RWPE2 (cell line): ENCODE measurements around the gene PACS1.
"Not testable (repeated sequence)": the region's sequence is repeated elsewhere in the genome, so short reads cannot be mapped to it uniquely, and the experiment has no call there.

Experiments
- ATAC-seq: fragments of 200-7000 bp; cut with Tn5 transposase; 3 replicates; pipeline ENCODE4 v1.9.1; 2021; ENCODE audit warnings: low read depth
- DNase-seq: peaks from one replicate; pipeline ENCODE4 v3.0.0-alpha.2; 2020; ENCODE audit warnings: low spot score
- H3K27ac ChIP-seq: fragments of 450-650 bp; 2 replicates; pipeline ENCODE4 v1.5.1; 2017; ENCODE audit warnings: mild to moderate bottlenecking; ENCODE audit not compliant: poor library complexity, severe bottlenecking
- H3K27me3 ChIP-seq: fragments of 250-450 bp; sonication (Bioruptor Pico); 2 replicates; pipeline ENCODE4 v1.5.1; 2021; ENCODE audit warnings: mild to moderate bottlenecking, moderate library complexity; ENCODE audit not compliant: insufficient read depth, poor library complexity, severe bottlenecking
- H3K36me3 ChIP-seq: fragments of 250-450 bp; sonication (Bioruptor Pico); 2 replicates; pipeline ENCODE4 v1.5.1; 2020; ENCODE audit warnings: low read depth, mild to moderate bottlenecking, moderate library complexity
- H3K4me1 ChIP-seq: fragments of 250-450 bp; sonication (Bioruptor Pico); 2 replicates; pipeline ENCODE4 v1.5.1; 2021; ENCODE audit warnings: mild to moderate bottlenecking, moderate library complexity; ENCODE audit not compliant: insufficient read depth, poor library complexity, severe bottlenecking
- H3K4me3 ChIP-seq: fragments of 250-450 bp; sonication (Bioruptor Pico); 2 replicates; pipeline ENCODE4 v1.5.1; 2021; ENCODE audit warnings: mild to moderate bottlenecking, moderate library complexity; ENCODE audit not compliant: severe bottlenecking
- H3K9me3 ChIP-seq: fragments of 250-450 bp; sonication (Bioruptor Pico); 2 replicates; pipeline ENCODE4 v1.5.1; 2021; ENCODE audit warnings: mild to moderate bottlenecking, moderate library complexity; ENCODE audit not compliant: severe bottlenecking
- CTCF ChIP-seq: fragments of 450-650 bp; IDR thresholded peaks from one replicate; pipeline ENCODE4 v1.5.1; 2017; ENCODE audit warnings: mild to moderate bottlenecking, moderate library complexity; ENCODE audit not compliant: poor library complexity, severe bottlenecking

Gene PACS1

GRCh38 chr11:66275984-66276612 lies 206.0 kb downstream of the PACS1 start:
- Histone ChIP-seq H3K27ac (no peak overlapping the region), H3K36me3 (peaks cover 36% of the 10 kb centered on the region), H3K9me3 (no peaks in the 10 kb centered on the region), H3K4me1 (no peaks in the 10 kb centered on the region), H3K4me3 (no peak overlapping the region), H3K27me3 (no peaks in the 10 kb centered on the region)
- DNase-seq (peak; percentile 50), ATAC-seq (no peak)
- no peak for TF ChIP-seq CTCF

DNA sequence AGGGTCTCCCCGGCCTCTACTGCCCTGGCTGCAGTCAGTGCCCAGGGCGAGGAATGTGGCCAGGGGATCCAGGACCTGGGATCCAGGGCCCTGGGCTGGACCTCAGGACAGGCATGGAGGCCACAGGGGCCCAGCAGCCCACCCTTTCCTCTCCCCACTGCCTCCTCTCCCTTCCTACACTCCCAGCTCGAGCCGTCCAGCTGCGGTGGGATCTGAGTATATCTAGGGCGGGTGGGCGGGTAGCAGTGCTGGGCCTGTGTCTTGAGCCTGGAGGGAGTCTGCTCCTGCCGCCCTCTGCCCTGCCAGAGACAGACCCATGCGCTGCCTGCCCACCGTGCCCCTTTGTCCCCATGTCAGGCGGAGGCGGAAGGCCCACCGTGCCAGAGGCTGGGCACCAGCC lies 206.5 kb downstream of the PACS1 start:
- not testable (repeated sequence) for DNase-seq, H3K4me3 ChIP-seq, H3K27me3 ChIP-seq, H3K27ac ChIP-seq, H3K9me3 ChIP-seq, ATAC-seq, H3K4me1 ChIP-seq
- peaks cover 36% of the 10 kb centered on the region for H3K36me3 ChIP-seq

DNA sequence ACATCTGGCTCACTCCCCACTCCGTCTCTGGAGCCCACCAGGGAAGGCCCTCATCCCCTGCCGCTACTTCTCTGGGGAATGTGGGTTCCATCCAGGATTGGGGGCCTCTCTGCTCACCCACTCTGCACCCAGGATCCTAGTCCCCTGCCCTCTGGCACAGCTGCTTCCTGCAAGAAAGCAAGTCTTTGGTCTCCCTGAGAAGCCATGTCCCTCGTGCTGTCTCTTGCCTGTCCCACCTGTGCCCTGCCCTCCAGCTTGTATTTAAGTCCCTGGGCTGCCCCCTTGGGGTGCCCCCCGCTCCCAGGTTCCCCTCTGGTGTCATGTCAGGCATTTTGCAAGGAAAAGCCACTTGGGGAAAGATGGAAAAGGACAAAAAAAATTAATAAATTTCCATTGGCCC lies 207.0 kb downstream of the PACS1 start:
- H3K4me1 ChIP-seq, DNase-seq, H3K27ac ChIP-seq, ATAC-seq, H3K27me3 ChIP-seq, H3K9me3 ChIP-seq, H3K4me3 ChIP-seq: not testable (repeated sequence)
- H3K36me3 ChIP-seq: peaks cover 31% of the 10 kb centered on the region

DNA sequence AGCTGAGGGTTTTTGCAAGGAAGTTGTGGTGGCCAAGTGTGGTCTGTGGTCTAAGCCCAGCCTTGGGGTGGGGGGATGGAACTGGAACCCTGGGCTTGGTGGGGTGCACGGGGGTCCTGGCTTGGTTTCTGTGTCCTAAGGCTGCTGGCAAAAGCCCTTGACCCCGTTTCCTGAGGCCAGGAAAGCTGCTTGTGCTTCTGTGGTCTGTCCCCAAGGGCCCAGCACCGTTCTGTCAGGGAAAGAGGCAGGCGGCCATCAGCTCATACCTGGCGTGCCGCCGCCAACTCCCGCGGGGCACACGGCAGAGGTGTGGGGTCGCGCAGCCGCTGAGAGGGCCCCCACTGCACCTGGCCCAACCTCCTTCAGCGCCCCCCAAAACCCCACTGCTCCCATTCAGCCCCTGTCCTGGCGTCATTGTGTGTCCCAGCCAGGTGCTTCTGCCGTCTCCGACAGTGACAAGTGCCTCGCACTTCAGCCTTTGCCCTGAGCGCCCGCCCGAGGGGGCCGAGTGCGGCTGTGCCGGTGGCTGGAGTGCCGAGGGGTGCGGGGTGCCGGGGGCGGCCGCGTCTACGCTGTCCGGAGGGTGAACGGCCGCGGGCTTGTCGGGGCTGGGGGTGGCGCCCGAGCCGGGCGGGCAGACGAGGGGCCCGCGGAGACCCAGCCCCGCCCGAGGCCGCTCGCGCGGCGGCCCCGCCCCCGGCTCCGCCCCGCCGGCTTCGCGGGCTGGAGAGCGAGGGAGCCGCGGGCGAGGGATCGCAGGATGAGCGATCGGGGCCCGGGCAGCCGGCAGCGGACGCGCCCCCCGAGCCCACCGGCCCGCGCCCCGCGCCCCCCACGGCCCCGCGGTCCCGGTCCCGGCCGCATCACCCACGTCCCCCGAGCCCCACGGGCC lies 207.6 kb downstream of the PACS1 start, which contains the start of gene CNIH2:
TSS of gene CNIH2 (plus strand) at position 705 of the 892 bp plus-strand sequence. CDS start 282 bp downstream, outside the sequence.
- DNase-seq: no peak
- TF ChIP-seq CTCF: no peak
- H3K4me3 ChIP-seq: peak within 1 kb of the TSS; percentile 32
- H3K36me3 ChIP-seq: peaks cover 25% of the 10 kb centered on the region
- H3K27me3 ChIP-seq: no peaks in the 10 kb centered on the region
- no peak within 1 kb of the TSS for H3K27ac ChIP-seq
- H3K9me3 ChIP-seq: no peaks in the 10 kb centered on the region
- ATAC-seq: peak; percentile 16; the same call in 2 of the 3 replicates
- H3K4me1 ChIP-seq: no peaks in the 10 kb centered on the region

GRCh38 chr11:66278363-66279091 lies 208.5 kb downstream of the PACS1 start:
- no peaks in the 10 kb centered on the region for H3K9me3 ChIP-seq
- no peak for ATAC-seq
- peaks cover 16% of the 10 kb centered on the region for H3K36me3 ChIP-seq
- H3K4me1 ChIP-seq: no peaks in the 10 kb centered on the region
- peak overlapping the region; percentile 32 for H3K4me3 ChIP-seq
- no peak for TF ChIP-seq CTCF
- no peak overlapping the region for H3K27ac ChIP-seq
- DNase-seq: no peak
- no peaks in the 10 kb centered on the region for H3K27me3 ChIP-seq
